Dedifferentiated amniotic fluid mesenchymal stem cell (primary cell): ENCODE measurements around the gene TSPAN7.

ENCODE experiments used
- DNase-seq: peaks from one replicate; pipeline ENCODE4 v3.0.0-alpha.2; 2016; ENCODE audit errors: extremely low spot score

Gene TSPAN7

DNA sequence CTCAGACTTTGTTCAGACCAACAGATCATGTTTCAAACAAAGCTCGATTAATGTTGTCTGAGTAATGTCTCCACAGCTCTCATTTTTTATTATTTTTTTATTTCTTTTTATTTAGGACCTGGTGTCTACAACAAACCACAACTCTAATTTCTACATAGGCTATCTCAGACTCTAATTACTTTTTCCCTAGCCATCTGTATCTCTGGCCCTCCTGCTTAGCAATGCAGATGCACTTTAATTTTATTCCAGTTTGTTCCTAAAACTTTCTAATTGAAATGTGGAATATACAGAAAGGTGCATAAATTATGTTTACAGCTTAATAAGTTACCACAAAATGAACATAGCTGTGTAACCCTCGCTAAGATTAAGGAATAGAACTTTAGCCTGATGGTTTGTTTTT is 120.8 kb downstream of the TSPAN7 start:
- no peak for DNase-seq

DNA sequence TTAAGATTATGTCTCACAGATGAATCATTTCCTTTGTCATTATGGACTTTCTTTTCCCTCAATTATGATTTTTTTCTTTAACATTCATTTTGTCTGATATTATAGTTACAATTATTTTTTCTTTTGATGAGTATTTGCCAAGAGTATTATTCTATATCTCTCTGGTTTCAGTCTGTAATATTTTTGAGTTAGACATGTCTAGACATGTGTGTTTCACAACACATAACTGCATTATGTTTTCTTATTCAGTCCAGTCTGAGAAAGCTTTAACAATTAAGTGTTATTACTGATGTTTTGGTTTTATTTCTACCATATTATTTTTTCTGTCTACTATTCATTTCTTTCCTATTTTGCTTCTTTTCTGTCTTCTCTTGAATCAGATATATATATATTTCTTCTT is 131.6 kb downstream of the TSPAN7 start:
- DNase-seq = no peak

DNA sequence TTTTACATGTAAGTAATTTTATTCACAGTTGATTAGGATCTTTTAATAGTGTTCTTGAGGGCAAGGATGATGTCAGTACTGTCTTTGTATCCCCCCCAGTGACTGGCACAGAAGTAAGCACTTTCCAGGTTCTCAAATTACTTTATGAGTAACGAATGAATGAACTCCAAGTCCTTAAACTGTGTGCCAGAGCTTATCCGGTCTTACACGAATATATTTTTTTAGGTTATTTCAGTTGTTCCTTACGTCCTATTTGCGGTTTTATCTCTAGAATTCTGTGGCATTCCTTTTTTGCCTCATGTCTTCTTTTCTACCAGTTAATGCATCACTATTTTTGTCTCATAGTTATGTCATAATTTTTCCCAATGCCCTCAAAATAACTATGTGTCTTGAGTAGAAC is 133.1 kb downstream of the TSPAN7 start:
- DNase-seq = no peak

DNA sequence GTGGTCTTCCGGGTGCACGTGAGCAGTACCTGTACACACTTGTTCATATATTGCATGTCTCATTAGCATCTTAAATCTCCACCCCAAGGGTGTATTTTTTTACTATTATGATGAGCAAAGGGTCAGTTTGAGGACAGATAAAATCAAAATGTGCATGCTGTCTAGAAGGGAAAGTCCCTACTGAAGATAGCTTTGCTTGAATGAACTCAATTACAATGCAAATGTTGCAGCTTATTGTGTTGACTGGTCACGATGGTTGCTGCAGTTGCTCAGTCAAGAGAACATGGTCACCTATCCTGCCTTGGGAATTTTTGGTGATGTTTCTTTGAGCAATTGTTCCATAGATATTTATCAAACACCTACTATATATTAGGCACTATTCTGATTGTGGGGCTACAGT is 136.1 kb downstream of the TSPAN7 start:
- no peak for DNase-seq

DNA sequence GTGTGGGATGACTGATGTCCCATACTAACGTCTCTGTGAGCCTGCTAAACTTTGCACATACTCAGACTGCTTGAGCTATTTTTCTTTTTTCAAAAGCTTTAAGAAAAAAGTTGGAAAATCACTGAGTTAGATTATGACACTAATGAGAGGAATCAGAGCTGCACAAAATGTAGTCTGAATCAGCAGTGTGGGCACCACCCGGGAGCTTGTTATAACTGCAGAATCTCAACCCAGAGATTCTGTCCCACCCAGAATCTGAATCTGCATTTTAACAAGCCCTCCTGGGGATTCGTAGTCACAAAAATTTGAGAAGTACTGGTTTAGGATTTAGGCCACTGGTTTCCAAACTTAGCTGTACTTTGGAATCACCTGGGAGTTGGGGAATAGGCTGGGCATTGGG is 137.8 kb downstream of the TSPAN7 start:
- DNase-seq = no peak

DNA sequence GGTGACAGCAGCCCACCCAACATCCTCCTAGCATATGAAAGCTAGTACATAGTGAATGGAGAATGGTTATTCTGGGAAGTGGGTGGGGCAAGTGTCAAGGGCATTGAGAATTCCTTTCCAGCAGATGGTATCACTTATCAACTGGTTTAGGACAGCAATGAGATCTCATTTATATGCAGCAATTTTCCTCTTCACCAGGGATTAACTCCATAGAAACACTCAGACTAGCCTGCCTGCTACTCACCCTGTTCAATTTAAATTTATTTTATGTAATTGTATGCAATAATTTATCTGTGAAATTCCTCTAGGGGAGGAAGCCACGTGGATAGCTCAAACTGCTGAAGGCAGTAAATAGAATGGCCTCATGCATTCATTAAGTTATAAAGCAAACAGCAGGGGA is 138.4 kb downstream of the TSPAN7 start:
- no peak for DNase-seq

DNA sequence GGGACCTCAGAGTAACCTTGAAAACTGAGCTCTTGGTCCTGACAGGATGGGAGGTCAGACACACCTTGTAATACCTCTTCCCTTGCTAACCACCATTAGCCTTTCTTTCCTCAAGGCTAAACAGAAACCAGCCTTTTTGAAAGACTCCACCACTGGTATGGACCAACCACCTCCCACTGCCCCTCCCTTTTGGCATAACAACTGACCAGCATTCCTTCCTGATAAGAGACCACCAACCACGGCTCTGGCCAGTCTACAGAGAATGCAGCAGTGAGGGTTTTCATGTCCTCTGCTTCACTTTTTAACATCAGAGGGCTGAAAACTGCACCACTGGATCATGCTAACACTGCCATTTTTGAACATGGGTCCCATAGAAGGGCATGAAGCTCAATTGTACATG is 139.7 kb downstream of the TSPAN7 start:
- no peak for DNase-seq

DNA sequence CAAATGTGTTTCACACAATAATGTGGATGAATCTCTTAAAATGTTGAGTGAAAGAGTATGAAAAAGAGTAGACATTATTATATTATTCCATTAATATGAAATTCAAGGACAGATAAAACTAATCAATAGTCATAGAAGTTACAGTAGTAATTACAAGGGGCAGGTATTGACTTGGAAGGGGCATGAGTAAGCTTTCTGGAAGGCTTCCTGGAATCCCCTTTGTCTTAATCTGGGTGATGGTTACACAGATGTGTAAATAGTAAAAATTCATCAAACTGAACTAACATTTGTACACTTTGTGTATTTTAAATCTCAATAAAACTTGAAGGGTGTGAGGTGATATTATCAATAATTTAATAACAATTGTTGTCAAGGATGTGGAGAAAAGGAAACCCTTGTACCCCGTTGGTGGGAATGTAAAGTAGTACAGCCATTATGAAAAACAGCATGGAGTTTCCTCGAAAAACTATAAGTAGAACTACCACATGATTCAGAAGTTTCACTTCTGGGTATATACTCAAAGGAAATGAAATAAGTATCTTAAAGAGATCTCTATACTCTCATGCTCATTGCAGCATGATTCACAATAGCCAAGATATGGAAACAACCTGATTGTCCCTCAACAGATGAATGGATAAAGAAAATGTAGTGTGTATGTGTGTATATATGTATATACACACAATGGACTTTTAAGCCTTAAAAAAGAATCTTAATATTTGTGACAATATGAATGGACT is 143.0 kb downstream of the TSPAN7 start:
- no peak for DNase-seq

DNA sequence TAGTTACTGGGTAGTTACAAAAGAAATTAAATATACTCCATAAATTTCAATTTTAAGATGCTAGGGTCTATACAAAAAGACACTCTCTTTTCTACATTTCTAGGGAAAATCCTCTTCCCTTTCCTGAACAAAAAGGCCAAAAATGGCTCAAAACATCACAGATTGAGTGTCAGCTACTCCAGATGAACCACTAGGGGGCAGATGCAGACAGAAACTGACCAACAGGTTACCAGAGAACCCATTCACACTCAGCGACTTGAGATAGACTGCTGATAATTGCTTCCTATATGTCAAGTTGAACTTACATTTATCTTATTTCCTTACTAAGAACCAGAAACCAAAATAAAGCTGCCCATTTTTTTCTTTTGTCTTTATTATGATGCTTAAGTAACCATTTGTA is 156.5 kb downstream of the TSPAN7 start:
- no peak for DNase-seq

DNA sequence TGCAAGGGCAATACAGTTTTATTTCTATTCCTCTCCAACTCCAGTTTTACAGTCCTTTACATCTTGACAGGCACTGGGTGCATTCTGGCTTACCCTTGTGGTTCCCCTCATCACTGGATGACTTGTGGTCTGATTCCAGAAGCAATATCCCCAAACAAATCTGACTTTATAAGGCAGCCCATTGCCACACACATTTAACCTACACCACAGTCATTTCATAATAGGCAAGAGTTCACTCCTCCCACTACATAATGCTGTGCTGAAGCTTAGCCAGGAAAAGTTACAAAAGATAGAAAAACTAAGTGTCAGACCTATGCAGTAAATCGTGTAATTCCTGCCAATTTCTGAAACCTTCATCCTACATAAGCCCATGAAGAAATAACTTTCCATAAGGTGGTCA is 157.0 kb downstream of the TSPAN7 start:
- DNase-seq = no peak

DNA sequence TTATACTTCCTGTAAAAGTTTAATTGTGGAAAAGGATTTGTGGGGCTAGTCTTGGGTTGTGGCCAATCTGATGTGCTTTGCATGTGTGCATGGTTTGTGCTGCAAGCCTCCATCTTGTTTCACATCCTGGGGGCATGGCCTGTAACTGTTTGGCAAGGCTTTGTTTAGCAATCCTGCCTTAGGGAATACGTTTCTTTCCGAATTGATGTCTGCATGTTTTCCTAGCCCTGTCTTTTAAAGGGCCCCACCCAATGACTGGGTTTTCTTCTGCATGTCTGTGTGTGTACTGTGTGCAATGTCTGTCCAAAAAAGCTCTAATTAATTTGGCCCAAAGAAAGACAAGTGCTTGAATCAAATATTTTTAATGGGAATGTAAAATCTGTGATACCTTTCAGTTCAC is 165.3 kb downstream of the TSPAN7 start:
- DNase-seq = no peak

DNA sequence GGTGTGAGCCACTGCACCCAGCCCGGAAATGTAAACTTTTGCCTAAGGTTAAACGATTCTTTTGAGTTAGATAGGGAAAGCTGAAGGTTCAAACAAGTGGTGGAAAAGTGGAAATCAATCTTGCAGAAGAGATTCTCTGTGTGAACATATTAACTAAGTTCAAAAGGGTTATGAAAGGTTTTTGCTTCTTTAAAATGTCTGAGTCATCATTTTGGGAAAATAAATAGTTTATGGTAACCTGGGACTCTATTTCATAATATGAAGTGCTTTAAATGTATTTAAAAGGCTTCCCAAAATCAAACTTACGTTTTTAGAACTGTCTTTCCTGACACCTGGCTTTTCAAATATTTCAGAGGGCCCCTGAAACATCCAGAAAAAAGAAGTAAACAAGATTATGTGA is 166.3 kb downstream of the TSPAN7 start:
- DNase-seq = no peak

DNA sequence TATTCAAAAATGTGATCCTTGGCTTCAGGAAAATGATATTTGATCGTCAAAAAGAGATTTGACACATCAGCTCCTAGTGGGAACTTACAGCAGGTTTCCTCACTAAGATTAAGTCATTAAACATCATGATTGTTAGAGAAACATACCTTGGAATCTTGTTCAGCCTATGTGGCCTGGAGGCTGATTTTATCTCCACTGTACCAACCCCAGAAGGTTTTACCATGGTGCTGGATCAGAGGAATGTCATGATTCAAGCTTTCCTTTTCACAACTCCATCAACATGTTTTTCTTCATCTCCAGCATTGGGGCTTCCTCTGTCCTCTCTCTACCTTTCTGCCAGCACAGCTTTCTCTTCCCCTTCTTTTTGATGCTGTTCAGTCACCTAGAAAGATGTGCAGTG is 171.5 kb downstream of the TSPAN7 start:
- no peak for DNase-seq
